Stimulated activated CD4-positive, alpha-beta T cell treated with anti-CD3 and anti-CD28 coated beads, Interleukin-2, amount 100 ng/mL, for 48 hours (primary cell): ENCODE results near the gene ATP5F1B.
A peak's percentile ranks its signal among the peaks of the same experiment; 100 is the strongest.

Experiments
- DNase-seq, 2 donors: peaks; one replicate each; pipeline ENCODE4 v3.0.0-alpha.2; 2020

Gene ATP5F1B

GRCh38 chr12:56616244-56616643 is 29.5 kb downstream of the ATP5F1B start:
- DNase-seq, result no peak

GRCh38 chr12:56614627-56615026 is 31.2 kb downstream of the ATP5F1B start:
- DNase-seq, result no peak

GRCh38 chr12:56604355-56604754 is 41.4 kb downstream of the ATP5F1B start:
- no peak for DNase-seq

DNA sequence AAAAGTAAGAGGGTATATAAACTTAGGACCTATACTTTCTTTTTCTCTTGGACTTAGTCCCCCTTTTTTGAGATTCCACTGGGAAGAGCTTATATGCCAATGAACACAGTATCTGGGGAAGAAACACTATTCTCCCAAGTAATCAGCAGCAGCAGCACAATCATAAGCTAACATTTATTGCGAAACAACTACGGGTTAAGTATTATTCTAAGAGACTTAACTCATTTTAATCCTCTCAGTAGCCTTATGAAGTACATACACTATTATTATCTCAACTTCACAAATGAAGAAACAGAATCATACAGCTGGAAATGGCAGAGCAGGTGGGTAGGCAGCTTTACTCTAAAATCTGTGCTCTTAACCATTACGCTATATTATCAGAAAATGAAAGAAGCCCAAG is 43.5 kb downstream of the ATP5F1B start:
- no peak for DNase-seq

DNA sequence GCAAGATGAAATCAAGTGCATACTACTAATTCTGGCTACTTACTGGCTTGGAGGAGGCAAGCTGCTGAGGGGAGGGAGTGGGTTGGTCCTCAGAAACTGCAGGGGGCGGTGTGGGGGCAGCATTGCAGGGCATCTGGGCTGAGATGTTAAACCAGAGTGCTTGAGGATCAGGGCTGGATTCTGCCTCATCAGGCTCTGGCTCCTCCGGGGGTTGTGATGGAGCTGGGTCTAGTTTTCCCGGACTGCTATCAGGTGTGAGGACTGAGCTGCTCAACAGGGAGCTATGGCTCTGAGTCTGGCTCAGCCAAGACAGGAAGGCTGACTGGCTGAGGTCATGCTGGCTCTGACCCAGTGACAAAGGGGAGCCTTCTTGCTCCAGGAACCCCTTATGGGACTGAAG is 44.3 kb downstream of the ATP5F1B start:
- DNase-seq, result no peak

DNA sequence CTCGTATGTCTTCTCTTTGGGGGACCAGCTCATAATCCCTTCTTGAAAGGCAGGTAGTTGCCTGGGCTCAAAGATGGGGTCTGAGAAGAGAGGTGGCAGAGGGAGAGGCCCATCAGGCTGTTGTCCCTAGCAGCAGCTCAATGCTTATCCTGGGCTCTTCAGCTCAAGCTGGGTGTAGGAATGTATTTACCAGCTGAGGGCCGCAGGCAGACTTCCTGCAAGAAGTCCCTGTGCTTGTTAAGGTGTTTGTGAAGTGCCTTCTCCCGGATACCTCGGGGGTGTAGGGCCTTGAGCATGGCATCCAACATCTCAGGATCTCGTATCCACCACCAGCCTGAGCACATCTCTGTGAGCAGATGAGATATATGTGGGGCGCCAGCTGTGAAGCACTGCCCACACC is 45.0 kb downstream of the ATP5F1B start:
- no peak for DNase-seq

GRCh38 chr12:56599797-56600196 is 46.0 kb downstream of the ATP5F1B start:
- no peak for DNase-seq

- DNase-seq, result no peak
These were observed 46.7 kb downstream of the ATP5F1B start for GRCh38 chr12:56599041-56599440.

- no peak for DNase-seq
These were observed 49.0 kb downstream of the ATP5F1B start for GRCh38 chr12:56596815-56597214.

- DNase-seq, result peak; percentile 58 to 64
These were observed 51.7 kb downstream of the ATP5F1B start for GRCh38 chr12:56593909-56594621.

- DNase-seq, result no peak
These were observed 53.8 kb downstream of the ATP5F1B start for GRCh38 chr12:56591961-56592360.

GRCh38 chr12:56591126-56591525 is 54.7 kb downstream of the ATP5F1B start:
- no peak for DNase-seq

DNA sequence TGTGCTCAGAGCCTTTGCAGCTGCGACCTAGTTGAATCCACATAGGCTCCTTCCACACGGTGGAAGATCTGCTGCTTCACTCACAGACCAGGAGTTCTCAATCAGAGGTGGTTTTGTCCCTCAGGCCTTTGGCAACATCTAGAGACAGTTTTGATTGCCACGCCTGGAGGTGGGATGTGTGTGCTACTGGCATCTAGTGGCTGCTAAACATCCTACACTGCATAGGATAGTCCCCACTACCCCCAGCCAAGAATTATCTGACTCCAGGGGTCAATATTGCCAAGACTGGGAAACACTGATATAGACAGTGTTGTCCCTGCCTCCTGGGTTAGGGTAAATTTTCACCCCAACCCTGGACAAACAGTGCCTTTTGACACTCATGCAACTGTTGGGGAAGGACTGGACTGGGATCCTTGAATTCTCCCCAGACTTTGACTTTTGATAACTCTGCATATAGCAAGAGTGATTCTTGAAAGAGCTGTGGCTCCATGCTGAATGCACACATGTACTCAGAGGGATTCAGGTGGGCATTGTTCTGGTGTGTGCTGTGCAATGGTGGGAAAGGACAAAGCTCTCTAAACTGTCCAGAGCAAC is 55.5 kb downstream of the ATP5F1B start:
- DNase-seq, result no peak

DNA sequence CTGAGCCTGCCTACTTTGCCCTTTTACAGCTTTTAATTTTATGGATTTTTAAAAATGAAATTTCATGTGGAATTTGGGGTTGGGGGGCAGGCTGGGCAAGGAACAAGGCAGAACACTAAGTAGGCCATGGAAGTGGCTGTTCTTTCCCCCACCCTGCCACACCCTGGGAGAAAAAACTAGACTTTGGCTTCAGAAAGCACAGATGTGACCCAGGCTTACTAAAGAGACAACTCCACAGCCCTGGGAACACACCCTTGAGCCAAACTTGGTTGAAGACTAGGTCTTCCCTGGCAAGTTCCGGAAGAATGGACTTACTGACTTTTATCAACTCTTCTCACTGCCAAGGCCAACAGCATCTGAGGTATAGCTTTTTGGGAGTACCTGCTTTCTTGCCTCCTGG is 56.0 kb downstream of the ATP5F1B start:
- no peak for DNase-seq
